Stimulated activated CD8-positive, alpha-beta memory T cell treated with anti-CD3 and anti-CD28 coated beads, Interleukin-2, amount 100 ng/mL, for 48 hours (primary cell): ENCODE data around the gene C3orf22.
"Not testable (repeated sequence)": the region's sequence is repeated elsewhere in the genome, so short reads cannot be mapped to it uniquely, and the experiment has no call there.

Experiments
- DNase-seq, 2 donors: peaks; one replicate each; pipeline ENCODE4 v3.0.0-alpha.2; 2020; ENCODE audit warnings: low read depth in 2 of 2

C3orf22 gene

DNA sequence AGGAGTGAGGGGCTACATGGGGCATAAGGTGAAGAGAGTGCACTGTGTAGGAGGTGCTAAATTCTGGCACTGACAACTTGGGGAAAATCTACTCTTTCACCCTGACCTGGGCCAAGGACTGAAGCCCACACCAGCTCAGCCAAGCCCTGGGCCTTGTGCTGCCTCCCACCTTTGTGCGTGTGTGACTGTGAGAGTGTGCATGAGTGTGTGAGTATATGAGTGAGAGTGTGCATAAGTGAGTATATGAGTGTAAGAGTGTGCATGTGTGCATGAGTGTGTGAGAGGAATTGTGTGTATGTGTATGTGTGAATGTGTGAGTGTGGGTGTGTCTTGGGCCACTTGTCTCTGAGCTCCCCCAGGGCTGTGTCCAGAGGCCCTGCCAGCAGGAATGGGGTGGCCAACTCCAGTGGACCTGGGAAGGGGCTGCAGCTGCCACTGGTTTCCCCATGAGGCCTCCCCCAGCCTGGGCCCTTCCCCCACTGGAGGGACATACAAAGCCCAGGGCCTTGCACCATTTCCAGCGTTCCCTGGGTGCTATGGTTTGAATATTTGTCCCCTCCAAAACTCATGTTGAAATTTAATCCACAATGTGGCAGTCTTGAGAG, 15.2 kb downstream of the C3orf22 start:
- DNase-seq = no peak

GRCh38 chr3:126542340-126543241, 16.1 kb downstream of the C3orf22 start:
- DNase-seq = no peak

DNA sequence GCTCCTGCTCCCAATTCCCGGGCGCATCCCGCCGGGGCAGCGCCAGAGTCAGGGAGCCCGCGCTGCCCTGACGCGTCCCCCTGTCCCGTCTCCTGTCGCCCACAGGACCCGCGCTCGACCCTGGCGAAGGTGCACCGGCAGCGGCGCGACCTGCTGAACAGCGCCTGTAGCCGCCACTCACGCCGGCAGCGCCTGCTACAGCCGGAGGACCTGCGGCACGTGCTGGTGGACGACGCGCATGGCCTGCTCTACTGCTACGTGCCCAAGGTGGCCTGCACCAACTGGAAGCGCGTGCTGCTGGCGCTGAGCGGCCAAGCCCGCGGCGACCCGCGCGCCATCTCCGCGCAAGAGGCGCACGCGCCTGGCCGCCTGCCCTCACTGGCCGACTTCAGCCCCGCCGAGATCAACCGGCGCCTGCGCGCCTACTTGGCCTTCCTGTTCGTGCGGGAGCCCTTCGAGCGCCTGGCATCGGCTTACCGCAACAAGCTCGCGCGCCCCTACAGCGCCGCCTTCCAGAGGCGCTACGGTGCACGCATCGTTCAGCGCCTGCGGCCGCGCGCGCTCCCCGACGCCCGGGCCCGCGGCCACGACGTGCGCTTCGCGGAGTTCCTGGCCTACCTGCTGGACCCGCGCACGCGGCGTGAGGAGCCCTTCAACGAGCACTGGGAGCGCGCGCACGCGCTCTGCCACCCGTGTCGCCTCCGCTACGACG, 16.9 kb downstream of the C3orf22 start:
- no peak for DNase-seq

DNA sequence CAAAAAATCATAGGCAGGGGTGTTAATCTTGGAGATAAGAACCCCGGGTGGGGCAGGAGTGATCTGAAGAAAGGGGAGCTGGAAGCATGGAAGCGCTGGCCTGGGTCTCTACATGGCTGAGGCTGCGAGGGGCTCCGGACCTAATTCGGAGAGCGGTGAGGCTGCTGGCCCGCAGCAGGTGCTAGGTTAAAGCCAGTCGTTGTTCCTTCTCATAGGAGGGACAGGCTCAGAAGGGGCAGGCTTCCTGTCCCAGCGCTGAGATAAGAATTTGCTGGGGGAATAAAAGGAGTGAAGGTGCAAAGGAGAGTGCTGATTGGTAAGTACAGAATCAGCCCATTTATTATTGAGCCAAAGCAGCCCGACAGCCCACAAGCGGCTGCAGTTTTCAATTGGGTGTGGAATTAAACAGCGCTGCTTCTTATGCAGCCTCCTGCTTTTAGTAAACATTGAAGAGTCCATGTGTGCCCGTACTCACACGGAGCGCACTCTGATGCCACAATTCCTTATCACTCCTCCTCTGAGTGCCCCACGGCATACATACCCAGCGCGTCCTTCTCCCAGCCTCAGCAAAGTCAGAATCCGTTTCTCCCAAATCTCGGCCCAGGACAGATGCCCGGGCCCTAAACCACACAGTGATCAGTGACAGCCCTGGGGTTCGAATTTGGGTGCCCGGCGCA, 17.6 kb downstream of the C3orf22 start:
- DNase-seq = no peak

DNA sequence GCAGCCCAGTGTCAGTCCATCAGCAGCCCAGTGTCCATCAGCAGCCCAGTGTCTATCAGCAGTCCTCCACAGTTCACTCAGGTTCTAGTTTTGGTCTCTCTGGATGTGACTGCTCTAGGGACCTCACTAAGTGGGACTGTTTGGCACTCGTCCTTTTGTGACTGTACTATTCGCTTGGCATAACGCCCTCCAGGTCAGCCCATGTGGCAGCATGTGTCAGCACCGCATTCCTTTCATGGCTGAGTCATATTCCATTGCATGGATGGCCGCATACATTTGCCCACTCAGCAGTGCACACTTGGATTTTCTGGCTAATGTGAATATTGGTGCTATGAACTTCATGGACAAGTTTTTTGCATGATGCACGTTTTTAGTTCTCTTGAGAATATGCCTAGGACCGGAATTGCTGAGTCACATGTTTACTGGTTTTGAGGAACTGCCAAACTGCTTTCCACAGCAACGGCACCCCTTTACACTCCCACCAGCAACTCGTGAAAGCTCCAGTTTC, 18.3 kb downstream of the C3orf22 start:
- DNase-seq = no peak

GRCh38 chr3:126539558-126540250, 19.0 kb downstream of the C3orf22 start:
- no peak for DNase-seq

DNA sequence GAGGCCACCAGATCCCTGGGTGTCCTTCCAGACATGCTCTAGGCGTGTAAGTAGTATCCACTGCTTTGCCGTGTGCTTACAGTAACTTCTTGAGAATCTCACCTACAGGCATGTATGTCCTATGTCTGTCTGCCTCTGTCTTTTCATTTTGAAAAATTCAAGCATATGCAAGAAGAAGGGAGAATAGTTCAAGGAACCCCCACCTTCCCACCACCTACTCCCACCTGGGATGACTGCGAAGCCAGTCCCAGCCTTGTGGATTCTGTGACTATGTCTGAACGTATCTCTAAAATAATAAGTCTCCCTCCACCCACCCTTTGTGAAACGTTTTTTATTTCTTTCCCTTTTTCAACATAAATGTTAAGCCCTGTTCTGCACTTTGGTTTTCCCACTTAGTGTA, 19.8 kb downstream of the C3orf22 start:
- no peak for DNase-seq

- DNase-seq = no peak
Measured at GRCh38 chr3:126538316-126538715, 20.4 kb downstream of the C3orf22 start.

GRCh38 chr3:126537730-126538281, 20.9 kb downstream of the C3orf22 start:
- DNase-seq = no peak

DNA sequence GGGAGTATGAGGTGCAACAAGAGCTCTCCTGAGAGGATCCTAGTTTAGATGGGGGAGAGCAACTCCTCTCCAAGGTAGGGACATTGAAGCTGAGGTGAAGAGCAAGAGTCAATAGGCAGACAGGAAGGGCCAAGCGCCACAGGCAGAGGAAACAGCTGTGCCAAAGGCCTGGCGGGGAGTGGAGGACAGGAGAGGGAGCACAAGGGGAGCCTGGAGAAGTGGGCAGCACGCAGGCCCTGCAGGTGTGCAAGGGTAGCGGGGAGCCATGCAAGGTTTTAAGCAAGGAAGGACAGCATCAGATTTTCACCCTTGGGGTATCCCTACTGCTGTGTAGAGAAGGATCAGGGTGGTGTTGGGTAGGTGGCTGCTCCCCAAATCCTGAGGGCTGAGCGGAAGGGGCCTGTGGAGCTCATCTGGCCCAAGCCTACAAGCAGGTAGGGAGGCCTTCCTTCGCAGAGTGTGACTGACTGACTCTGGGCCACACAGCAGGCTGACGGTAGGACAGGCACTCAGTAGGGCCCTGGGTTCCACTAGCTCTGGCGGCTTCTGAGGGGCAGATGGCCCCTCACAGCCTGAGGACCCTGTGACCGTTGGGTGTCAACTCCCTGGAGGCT, 21.5 kb downstream of the C3orf22 start:
- DNase-seq = no peak

- DNase-seq = no peak
Measured at GRCh38 chr3:126536126-126536525, 22.6 kb downstream of the C3orf22 start.

DNA sequence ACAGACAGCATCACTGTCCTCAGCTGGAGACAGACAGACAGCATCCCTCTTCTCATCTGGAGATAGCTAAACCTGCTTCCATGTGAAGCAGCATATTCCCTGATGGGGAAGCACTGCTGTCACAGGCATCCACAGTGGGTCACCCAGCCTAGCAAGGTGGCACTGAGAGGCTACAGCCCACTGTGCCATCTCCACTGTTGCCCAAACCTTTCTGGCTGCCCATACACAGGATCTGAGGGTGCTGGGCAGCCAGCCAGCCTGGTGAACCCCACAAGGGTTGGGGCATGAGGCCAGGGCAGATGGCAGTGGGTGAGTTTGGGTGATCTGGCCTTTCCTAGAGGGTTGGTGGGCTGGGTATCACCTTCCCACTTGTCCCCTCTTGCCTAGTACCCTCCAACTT, 23.1 kb downstream of the C3orf22 start:
- DNase-seq = no peak

GRCh38 chr3:126534716-126535115, 24.0 kb downstream of the C3orf22 start:
- DNase-seq = not testable (repeated sequence)

DNA sequence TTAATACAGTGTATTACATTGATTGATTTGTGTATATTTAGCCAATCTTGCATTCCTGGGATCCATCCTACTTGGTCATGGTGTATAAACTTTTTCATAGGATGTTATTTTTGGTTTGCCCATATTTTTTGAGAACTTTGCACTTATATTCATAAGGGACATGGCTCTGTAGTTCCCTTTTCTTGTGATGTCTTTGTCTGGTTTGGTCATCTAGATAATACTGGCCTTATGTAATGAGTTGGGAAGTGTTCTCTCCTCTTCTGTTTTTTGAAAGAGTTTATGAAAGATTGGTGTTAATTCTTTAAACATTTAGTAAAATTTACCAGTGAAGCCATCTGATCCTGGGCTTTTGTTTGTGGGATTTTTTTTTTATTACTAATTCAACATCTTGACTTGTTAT, 25.2 kb downstream of the C3orf22 start:
- no peak for DNase-seq

DNA sequence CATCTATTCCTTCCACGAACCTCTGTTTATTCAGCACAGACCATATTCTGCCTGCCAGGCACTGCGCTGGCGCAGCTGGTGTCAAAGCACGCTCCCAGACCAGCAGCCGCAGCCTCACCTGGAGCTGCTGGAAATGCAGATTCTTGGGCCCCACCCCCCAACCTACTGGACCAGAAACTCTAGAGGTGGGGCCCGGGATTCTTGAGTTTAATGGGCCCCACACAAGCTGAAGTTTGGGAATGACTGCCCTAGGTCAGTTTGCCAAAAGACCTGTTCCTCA, 27.7 kb downstream of the C3orf22 start:
- no peak for DNase-seq

DNA sequence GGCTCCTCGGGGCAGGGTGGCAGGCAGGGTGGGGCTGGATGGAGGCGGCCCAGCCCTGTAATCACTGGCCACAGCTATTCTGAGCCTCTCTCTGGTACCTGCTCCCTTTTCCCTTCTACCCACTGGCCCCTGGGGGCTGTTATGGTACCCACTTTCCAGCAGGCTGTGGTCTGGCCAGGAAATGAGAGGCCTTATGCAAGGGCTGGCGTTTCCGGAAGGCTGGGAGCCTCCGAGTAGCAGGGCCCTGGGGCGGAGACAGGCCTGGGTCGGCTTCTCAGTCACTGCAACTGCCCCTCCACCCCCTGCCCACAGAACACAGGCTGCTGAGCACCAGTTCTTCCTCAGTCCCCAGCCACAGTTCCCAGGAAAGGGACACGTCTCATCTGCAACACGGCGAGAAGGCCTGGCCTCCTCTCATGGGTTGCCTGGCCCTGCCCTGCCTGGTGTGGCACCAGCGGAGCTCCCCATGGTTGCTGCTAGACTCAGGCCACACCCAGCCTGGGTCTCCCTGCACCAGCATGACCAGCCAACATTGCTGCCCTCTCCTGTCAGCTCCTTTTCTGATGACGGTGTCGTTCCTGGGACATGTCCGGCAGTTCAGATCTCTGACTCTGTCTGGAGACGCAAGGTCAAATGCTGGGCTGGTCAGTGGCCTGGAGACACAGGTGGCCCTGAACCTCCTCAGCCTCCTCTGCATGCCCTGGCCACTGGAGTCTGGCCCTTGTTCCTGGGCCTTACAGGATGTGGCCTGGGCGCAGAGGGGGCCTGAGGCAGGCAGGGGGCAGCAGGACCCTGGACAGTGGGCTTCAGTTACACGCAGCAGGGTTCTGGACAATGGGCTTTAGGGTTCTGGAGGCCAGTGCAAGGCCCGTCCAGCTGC, 28.3 kb downstream of the C3orf22 start:
- DNase-seq = no peak

DNA sequence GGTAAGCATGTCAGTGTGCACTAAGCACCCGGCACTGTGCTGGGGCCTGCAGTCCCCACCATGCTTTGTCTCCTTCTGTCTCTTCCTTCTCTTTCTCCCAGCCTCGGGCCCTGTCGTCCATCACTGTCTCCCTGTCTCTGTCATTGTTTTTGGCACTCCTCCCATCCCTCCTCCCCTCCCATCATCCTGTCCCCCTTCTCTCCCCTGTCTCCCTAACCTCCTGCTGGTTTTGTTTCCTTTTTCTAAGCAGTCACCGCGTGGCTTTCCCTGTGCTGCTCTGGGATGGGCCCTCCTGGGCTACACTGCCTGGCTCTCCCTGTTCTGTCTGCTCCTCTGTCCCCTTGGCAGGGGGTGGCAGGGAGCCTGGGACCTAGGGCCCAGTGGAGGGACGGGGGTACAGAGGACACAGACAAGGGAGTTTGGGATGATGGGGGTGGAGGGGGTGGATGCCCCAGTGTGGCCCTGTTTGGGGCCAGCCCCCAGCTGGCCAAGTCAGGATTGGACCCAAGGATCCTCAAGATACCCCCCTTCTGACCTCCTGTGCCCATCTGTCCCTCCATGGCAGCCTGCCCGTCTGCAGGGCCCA, 29.1 kb downstream of the C3orf22 start:
- no peak for DNase-seq

- no peak for DNase-seq
Measured at GRCh38 chr3:126528800-126529541, 29.8 kb downstream of the C3orf22 start.

- no peak for DNase-seq
Measured at GRCh38 chr3:126528419-126528799, 30.3 kb downstream of the C3orf22 start.
